Lower leg skin (tissue), 3 donors: ENCODE data around the gene EMILIN2.

Experiments used
- CTCF ChIP-seq, 3 donors: fragments of 450-650 bp; IDR thresholded peaks; one replicate each; pipeline ENCODE4 v1.5.1; 2016; ENCODE audit warnings: antibody characterized with exemption in 3 of 3, mild to moderate bottlenecking in 3 of 3, moderate library complexity in 2 of 3
- POLR2A ChIP-seq, 2 donors: fragments of 450-650 bp; IDR thresholded peaks; one replicate each; pipeline ENCODE4 v1.6.1; 2016 to 2017; ENCODE audit warnings: antibody characterized with exemption in 2 of 2, mild to moderate bottlenecking in 1 of 2, moderate library complexity in 1 of 2

GRCh38 chr18:2822213-2822921 lies 24.4 kb upstream of the EMILIN2 start:
- TF ChIP-seq CTCF (IDR thresholded peaks at IDR 0.05): no peak
- TF ChIP-seq POLR2A (IDR thresholded peaks at IDR 0.05): no peak
